Adrenal gland (tissue), 12 donors: Measurements from ENCODE around the gene MED22. TPM values are rescaled to one million over a fixed set of nuclear protein-coding genes. Genes with fewer than 3 reads are reported as not detected.
"Not testable (repeated sequence)": the region's sequence is repeated elsewhere in the genome, so short reads cannot be mapped to it uniquely, and the experiment has no call there.

Experiments used
- DNase-seq, 7 donors: peaks; one replicate each; pipeline ENCODE4 v3.0.0-alpha.2; 2019 to 2020
- H3K27ac ChIP-seq, 5 donors: fragments of 200-600 bp; sonication (generic) in 4 of 5; 1 replicate in 3 of 5; 2 replicates in 2 of 5; pipeline versions ENCODE4 v1.5.1 to v1.8.0; 2016 to 2020; ENCODE audit warnings: mild to moderate bottlenecking in 1 of 5
- H3K27me3 ChIP-seq: fragments of 200-600 bp; 2 replicates; pipeline ENCODE4 v1.8.0; 2021
- H3K36me3 ChIP-seq, 2 donors: fragments of 200-600 bp; replicated peaks in 1 of 2; 1 replicate in 1 of 2; 2 replicates in 1 of 2; pipeline versions ENCODE4 v1.5.1 to v1.8.0; 2018 to 2022
- H3K4me1 ChIP-seq, 2 donors: fragments of 200-600 bp; replicated peaks in 1 of 2; 1 replicate in 1 of 2; 2 replicates in 1 of 2; pipeline versions ENCODE4 v1.5.1 to v1.8.0; 2018 to 2021
- H3K4me3 ChIP-seq, 4 donors: fragments of 200-600 bp; sonication (generic) in 3 of 4; one replicate each; pipeline ENCODE4 v1.5.1; 2016 to 2018
- H3K9me3 ChIP-seq, 3 donors: fragments of 200-600 bp; sonication (generic) in 1 of 3; replicated peaks in 1 of 3; 1 replicate in 2 of 3; 2 replicates in 1 of 3; pipeline versions ENCODE4 v1.5.1 to v1.8.0; 2016 to 2021
- CTCF ChIP-seq, 6 experiments: fragments of 450-650 bp in 4 of 6; fragments of 200-600 bp in 2 of 6; sonication (generic) in 1 of 6; IDR thresholded peaks; 1 replicate in 5 of 6; 2 replicates in 1 of 6; pipeline versions ENCODE4 v1.5.1 to v1.8.0; 2016 to 2021; ENCODE audit warnings: antibody characterized with exemption in 6 of 6, mild to moderate bottlenecking in 2 of 6, moderate library complexity in 1 of 6
- POLR2A ChIP-seq, 2 donors: fragments of 450-650 bp; IDR thresholded peaks; one replicate each; pipeline ENCODE4 v1.6.1; 2017; ENCODE audit warnings: antibody characterized with exemption in 2 of 2, mild to moderate bottlenecking in 2 of 2, moderate library complexity in 1 of 2
- WGBS, 4 donors: extraction: QIAGEN DNeasy Blood & Tissue Kit in 2 of 4; methylation state at CpG; one replicate each; pipeline versions ENCODE4 v1.1.5 to v1.1.7; 2013 to 2017; 5-methylcytosine and 5-hydroxymethylcytosine counted together
- intact Hi-C, 2 donors: fragments of 100-400 bp; cut with DNase I; formaldehyde crosslinking; loops; one replicate each; pipeline versions ENCODE4 v1.14.1 to v1.15.0; 2022 to 2023
- polyA plus RNA-seq, 3 donors: library from polyadenylated mRNA; stranded (reverse); fragments of 200-250 nt in 2 of 3; fragments of 350-450 nt in 1 of 3; fragmentation: Illumina TruSeq in 1 of 3; extraction: RNeasy Lipid Tissue Mini Kit (QIAGEN cat#74804) in 1 of 3; gene quantifications; one replicate each; pipeline ENCODE4 v1.2.3, GENCODE V29; 2013 to 2014
- total RNA-seq, 9 donors: library from RNA; depleted of rRNA in 4 of 9; stranded (reverse); fragments of >200 nt in 4 of 9; fragments of 120-200 nt in 1 of 9; fragmentation: NEBNext Ultra II Directional in 1 of 9; extraction: Animal tissue kit (Norgen Biotek cat#: 25700) in 1 of 9; gene quantifications; one replicate each; pipeline versions ENCODE4 v1.1.0 to v1.2.4, GENCODE V29; 2013 to 2023
- donor health status: healthy with polysubstance abuse.
- donor health status: Bipolar disorder and iron deficiency.
- donor health status: DM: yes; HTN: yes; CAD: no.
- donor health status: DM: no; HTN: no; CAD: no.
- donor health status: DM: no; HTN: no; CAD: no.
- donor health status: DM: yes; HTN: yes; CAD: no.

The MED22 gene
- total and polyA plus RNA-seq, 12 donors: 11.4 to 38.0 (median 28.5) TPM

- no peaks in the 10 kb centered on the region for H3K27me3 ChIP-seq
- intact Hi-C loops: no loop called here
- no peak overlapping the region for H3K27ac ChIP-seq
- no peaks in the 10 kb centered on the region for H3K9me3 ChIP-seq
- no peaks in the 10 kb centered on the region for H3K36me3 ChIP-seq
- TF ChIP-seq CTCF (IDR thresholded peaks at IDR 0.05) (no peak), POLR2A (IDR thresholded peaks at IDR 0.05) (no peak)
- no peak overlapping the region for H3K4me3 ChIP-seq
- no peaks in the 10 kb centered on the region for H3K4me1 ChIP-seq
- DNase-seq: peak in 2 of 7 donors; percentile 4 to 15
- WGBS, 4 donors: 80 to 91% (median 85%) methylated on average over 9 to 10 of the region's 10 CpGs
Measured at GRCh38 chr9:133323211-133323610, 24.7 kb downstream of the MED22 start.

- no peaks in the 10 kb centered on the region for H3K36me3 ChIP-seq
Measured at GRCh38 chr9:133322701-133323100, 25.2 kb downstream of the MED22 start.

GRCh38 chr9:133321411-133321935 is 26.5 kb downstream of the MED22 start:
- Histone ChIP-seq H3K4me3 (no peak overlapping the region), H3K36me3 (no peaks in the 10 kb centered on the region), H3K4me1 (no peaks in the 10 kb centered on the region), H3K9me3 (no peaks in the 10 kb centered on the region), H3K27me3 (no peaks in the 10 kb centered on the region), H3K27ac (no peak overlapping the region)
- intact Hi-C loops: no loop called here
- TF ChIP-seq POLR2A (IDR thresholded peaks at IDR 0.05): no peak
- TF ChIP-seq CTCF (IDR thresholded peaks at IDR 0.05): no peak
- WGBS, 4 donors: 80 to 88% (median 83%) methylated on average over 13 of the region's 13 CpGs
- DNase-seq: peak in 1 of 7 donors; percentile 38

More at GRCh38 chr9:133322701-133323100, 25.2 kb downstream of the MED22 start:
- H3K27ac ChIP-seq: no peak overlapping the region
- H3K4me3 ChIP-seq: no peak overlapping the region
- TF ChIP-seq POLR2A (IDR thresholded peaks at IDR 0.05): no peak
- no peak for TF ChIP-seq CTCF (IDR thresholded peaks at IDR 0.05)
- H3K27me3 ChIP-seq: no peaks in the 10 kb centered on the region
- no peaks in the 10 kb centered on the region for H3K9me3 ChIP-seq
- H3K4me1 ChIP-seq: no peaks in the 10 kb centered on the region
- DNase-seq: peak in 1 of 7 donors; percentile 20
- intact Hi-C loops: no loop called here
- 79 to 87% (median 82%) methylated on average over 10 to 14 of the region's 14 CpGs for WGBS, 4 donors

- Histone ChIP-seq H3K27ac (no peak overlapping the region), H3K4me1 (no peaks in the 10 kb centered on the region), H3K27me3 (no peaks in the 10 kb centered on the region), H3K36me3 (no peaks in the 10 kb centered on the region), H3K4me3 (no peak overlapping the region), H3K9me3 (no peaks in the 10 kb centered on the region)
- TF ChIP-seq POLR2A (IDR thresholded peaks at IDR 0.05) (no peak), CTCF (IDR thresholded peaks at IDR 0.05) (no peak)
- 74 to 87% (median 83%) methylated on average over 13 of the region's 13 CpGs for WGBS, 4 donors
- intact Hi-C loops: no loop called here
- DNase-seq: no peak
Measured at GRCh38 chr9:133320421-133320881, 27.5 kb downstream of the MED22 start.

- DNase-seq: peak in 1 of 7 donors; percentile 11
Measured at GRCh38 chr9:133317551-133317950, 30.4 kb downstream of the MED22 start.

More at GRCh38 chr9:133317551-133317950, 30.4 kb downstream of the MED22 start:
- H3K27ac ChIP-seq, H3K36me3 ChIP-seq, intact Hi-C loops, H3K4me1 ChIP-seq, H3K9me3 ChIP-seq, H3K27me3 ChIP-seq, H3K4me3 ChIP-seq: not testable (repeated sequence)
- WGBS, 4 donors: 78 to 86% (median 81%) methylated on average over 1 to 13 of the region's 13 CpGs
